Muscle of back (tissue), 11 donors: ENCODE results near the gene ZBTB16. TPM values are rescaled to one million over a fixed set of nuclear protein-coding genes. Genes with fewer than 3 reads are reported as not detected.

ENCODE experiments used
- DNase-seq, 3 donors: peaks; one replicate each; pipeline versions ENCODE4 v3.0.0 to v3.0.0-alpha.2; 2013
- polyA plus RNA-seq, 10 donors: library from polyadenylated mRNA; unstranded; fragments of 120-200 nt; gene quantifications; one replicate each; pipeline ENCODE4 v1.2.1, GENCODE V29; 2013; ENCODE audit not compliant: insufficient read length in 10 of 10

Gene ZBTB16
- polyA plus RNA-seq, 10 donors, result 3.2 to 10.1 (median 5.9) TPM

GRCh38 chr11:114239753-114240161, 180.2 kb downstream of the ZBTB16 start:
- DNase-seq, result no peak

DNA sequence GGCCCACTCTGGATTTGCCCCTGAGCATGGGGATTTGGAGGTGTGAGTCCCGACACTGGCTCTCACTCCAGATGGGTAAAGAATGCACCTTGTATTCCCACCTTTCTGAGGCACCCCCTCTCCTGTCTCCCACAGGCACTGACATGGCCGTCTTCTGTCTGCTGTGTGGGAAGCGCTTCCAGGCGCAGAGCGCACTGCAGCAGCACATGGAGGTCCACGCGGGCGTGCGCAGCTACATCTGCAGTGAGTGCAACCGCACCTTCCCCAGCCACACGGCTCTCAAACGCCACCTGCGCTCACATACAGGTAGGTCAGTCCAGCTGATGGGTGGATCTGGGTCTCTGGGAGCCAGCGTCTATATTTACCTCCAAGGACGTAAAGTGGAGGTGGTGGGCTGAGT, 182.5 kb downstream of the ZBTB16 start:
- no peak for DNase-seq

- peak; percentile 59 to 83 (median 60) for DNase-seq
Measured at GRCh38 chr11:114243461-114244372, 184.2 kb downstream of the ZBTB16 start.

- no peak for DNase-seq
Measured at GRCh38 chr11:114244726-114245394, 185.3 kb downstream of the ZBTB16 start.

- DNase-seq, result no peak
Measured at GRCh38 chr11:114246321-114247069, 187.0 kb downstream of the ZBTB16 start.

DNA sequence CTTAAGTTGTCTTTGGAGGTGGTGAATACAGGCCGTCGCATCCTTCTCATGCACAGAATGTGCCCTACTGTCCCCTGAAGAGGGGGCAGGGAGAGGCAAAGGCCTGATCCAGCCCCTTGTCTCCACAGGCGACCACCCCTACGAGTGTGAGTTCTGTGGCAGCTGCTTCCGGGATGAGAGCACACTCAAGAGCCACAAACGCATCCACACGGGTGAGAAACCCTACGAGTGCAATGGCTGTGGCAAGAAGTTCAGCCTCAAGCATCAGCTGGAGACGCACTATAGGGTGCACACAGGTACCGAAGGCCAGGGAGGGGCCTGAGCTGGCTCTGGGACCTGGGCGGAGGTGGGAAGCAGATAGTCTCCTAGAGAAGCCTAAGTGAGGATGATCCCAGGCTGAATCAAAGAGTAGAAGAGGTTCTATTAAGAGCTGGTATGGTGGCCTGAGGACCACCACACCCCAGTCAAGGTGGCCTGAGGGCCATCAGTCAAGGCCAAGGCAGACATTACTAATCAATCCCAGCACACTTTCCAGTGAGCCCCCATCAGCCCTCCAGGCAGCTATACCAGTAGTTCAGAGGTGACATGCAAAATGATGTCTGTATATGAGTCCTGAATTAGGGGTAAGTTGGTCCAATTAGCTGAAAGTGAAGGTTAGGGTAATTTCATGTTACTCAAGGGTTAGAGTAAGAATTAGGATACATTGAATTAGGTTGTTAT, 187.7 kb downstream of the ZBTB16 start:
- DNase-seq, result no peak

GRCh38 chr11:114250180-114250579, 190.7 kb downstream of the ZBTB16 start:
- DNase-seq, result no peak

- DNase-seq, result peak in 2 of 3 donors; percentile 54 to 83
Measured at GRCh38 chr11:114250993-114251814, 191.7 kb downstream of the ZBTB16 start.

DNA sequence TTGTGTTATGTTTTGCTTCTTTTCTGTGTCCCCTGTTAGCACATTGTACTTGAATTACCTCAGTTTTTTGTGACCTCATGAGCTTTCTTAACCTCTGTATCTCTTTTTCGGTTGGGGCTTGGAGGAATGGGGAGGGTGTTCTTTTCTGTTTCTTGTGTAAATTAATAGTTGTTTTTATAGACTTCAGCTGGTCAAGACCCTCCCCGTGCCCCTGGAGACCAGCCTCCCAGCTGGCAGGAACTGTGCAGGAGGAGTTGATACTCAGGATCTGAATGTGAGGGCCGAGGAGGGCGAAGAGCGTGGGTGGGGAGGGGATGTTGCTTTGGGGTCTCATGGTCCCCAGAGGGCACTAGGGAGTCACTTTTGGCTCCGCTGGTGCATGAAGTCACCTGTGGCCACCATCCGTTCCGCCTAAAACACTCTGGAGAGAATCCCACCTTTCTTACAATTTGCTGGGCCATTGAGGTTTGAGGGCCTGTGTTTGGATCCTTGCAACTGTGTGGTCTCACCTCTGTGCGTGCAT, 192.4 kb downstream of the ZBTB16 start:
- no peak for DNase-seq

DNA sequence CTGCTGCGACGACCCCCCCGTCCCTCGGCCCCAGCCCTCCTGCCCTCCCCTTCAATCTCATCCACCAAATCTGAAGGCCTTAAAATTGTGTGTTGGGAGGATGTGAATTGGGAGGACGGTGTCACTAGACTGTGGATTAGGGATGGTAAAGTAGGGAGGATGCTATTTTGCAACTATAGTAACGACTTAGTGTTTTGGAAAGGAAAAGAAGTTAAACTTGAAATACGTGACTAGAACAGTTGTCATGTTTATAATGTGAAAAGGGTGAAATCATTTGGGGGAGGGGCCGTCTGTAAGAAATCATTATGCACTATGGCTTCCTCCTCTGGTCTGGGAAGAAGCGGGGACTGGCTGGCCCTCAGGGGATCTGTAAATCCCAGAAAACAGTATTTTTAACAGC, 193.3 kb downstream of the ZBTB16 start:
- DNase-seq, result peak in 1 of 3 donors; percentile 74

- DNase-seq, result no peak
Measured at GRCh38 chr11:114253771-114254170, 194.3 kb downstream of the ZBTB16 start.

- DNase-seq, result no peak
Measured at GRCh38 chr11:114254571-114255146, 195.1 kb downstream of the ZBTB16 start.

DNA sequence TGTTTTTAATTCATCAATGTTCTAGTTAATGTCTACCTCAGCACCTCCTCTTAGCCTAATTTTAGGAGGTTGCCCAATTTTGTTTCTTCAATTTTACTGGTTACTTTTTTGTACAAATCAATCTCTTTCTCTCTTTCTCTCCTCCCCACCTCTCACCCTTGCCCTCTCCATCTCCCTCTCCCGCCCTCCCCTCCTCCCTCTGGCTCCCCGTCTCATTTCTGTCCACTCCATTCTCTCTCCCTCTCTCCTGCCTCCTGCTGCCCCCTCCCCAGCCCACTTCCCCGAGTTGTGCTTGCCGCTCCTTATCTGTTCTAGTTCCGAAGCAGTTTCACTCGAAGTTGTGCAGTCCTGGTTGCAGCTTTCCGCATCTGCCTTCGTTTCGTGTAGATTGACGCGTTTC, 195.8 kb downstream of the ZBTB16 start:
- DNase-seq, result no peak

DNA sequence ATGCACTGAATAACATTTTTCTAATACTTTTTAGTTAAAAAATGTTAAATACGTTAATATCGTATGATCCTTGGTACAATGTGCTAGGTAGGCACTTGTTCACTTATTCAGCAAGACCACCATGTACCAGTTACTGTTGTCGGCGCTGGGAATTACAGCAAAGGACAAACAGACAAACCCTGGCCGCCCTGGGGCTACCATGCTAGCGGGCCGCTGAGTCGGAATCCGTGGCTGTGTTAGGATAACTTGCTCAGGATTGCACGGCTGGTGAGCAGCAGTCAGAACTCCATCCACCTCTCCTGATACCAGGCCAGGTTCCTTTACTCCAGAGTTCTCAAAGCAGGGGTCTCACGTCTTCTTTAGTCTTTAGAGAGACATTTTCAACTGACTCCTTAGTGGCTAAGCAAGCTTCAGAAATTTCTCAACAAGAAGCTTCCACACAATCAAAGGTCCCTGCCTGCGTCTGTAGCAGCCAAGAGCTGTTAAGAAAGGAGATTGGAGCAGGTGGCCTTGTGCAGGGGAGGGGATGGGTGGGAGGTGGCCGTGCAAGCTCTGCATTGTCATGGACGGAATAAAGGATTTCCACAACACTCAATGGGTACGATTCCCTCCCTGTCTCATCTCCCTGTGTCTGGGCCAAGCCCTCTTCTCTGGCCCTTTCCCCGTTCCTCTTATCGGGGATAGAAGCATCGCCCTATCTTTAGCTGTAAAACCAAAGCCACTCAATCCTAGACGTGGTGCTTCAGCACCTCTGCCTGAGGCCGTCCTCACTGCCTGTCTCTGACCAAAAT, 196.9 kb downstream of the ZBTB16 start:
- no peak for DNase-seq

- DNase-seq, result no peak
Measured at GRCh38 chr11:114256967-114257286, 197.4 kb downstream of the ZBTB16 start.

GRCh38 chr11:114257621-114258558, 198.4 kb downstream of the ZBTB16 start:
- DNase-seq, result peak in 1 of 3 donors; percentile 68

DNA sequence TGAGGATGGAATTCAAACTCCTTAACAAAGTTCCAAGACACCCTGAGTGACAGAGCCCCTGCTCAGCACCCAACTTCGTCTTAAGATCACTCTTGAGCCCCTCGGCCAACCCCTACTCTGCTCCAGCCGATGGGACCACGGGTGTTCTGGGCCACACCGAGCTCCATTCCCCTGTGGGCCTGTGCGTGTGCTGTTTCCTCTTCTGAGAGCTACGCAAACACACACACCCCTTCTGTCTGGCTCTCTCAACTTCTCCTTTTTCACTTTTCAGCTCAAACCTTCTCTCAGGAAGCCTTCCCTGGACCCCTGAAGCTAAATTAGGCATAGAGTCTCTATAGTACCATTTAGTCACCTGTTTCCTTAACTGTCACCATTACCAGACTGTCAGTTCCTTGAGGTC, 199.2 kb downstream of the ZBTB16 start:
- DNase-seq, result no peak

- peak in 1 of 3 donors; percentile 46 for DNase-seq
Measured at GRCh38 chr11:114259124-114259526, 199.6 kb downstream of the ZBTB16 start.
